ENCODE measurements around the gene PHYH. TPM values are rescaled to one million over a fixed set of nuclear protein-coding genes. Genes with fewer than 3 reads are reported as not detected.
"Not testable (repeated sequence)": the region's sequence is repeated elsewhere in the genome, so short reads cannot be mapped to it uniquely, and the experiment has no call there.

The PHYH gene
- total and polyA plus RNA-seq, 5 donors from 2014 or later, result 10.2 to 13.7 (median 12.0) TPM

DNA sequence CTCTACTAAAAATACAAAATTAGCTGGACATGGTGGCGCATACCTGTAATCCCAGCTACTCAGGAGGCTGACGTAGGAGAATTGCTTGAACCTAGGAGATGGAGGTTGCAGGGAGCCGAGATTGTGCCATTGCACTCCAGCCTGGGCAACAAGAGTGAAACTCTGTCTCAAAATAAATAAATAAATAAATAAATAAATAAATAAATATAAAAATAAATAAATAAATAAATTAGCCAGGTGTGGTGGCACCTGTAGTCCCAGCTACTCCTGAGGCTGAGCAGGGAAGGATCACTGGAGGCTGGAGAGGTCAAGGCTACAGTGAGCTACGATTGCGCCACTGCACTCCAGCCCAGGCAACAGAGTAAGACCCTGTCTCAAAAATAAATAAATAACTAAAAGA lies 57.6 kb downstream of the PHYH start:
- H3K36me3 ChIP-seq (ENCODE audit: control insufficient read depth, insufficient read depth, low read length); H3K4me3 Mint-ChIP-seq; H3K27ac ChIP-seq (ENCODE audit: insufficient read depth, low read length, poor library complexity, severe bottlenecking); H3K27ac Mint-ChIP-seq; H3K27me3 Mint-ChIP-seq; H3K27me3 ChIP-seq (ENCODE audit: control insufficient read depth, insufficient read depth, low read length); H3K9me3 ChIP-seq (ENCODE audit: control insufficient read depth in 2 of 2, low read length in 2 of 2); H3K4me1 Mint-ChIP-seq; H3K9me3 Mint-ChIP-seq; H3K4me3 ChIP-seq (ENCODE audit: low read depth, low read length); DNase-seq; H3K36me3 Mint-ChIP-seq; ATAC-seq (ENCODE audit: low read depth in 2 of 2); H3K4me1 ChIP-seq (ENCODE audit: control insufficient read depth, insufficient read depth, low read length, poor library complexity, severe bottlenecking): not testable (repeated sequence)

DNA sequence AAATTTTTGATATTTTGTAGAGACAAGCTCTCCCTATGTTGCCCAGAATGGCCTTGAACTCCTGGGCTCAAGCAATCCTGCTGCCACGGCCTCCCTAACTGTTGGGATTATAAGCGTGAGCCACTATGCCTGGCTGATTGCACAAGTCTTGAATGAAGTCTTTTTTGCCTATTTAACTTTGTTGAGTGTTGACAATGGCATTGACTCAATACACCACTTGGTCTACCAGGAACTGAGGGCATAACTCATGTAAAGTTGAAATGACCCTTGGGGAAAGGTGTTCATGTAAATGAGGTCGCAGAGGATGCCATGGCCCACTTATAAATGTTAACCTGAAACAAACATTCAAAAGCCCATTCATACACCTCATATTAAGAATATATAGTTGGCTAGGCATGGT lies 58.3 kb downstream of the PHYH start:
- H3K27me3 Mint-ChIP-seq, result no peaks in the 10 kb centered on the region
- H3K4me3 ChIP-seq (ENCODE audit: low read depth, low read length), result no peak overlapping the region
- H3K4me1 Mint-ChIP-seq, result no peaks in the 10 kb centered on the region
- H3K36me3 Mint-ChIP-seq, result no peaks in the 10 kb centered on the region
- no peaks in the 10 kb centered on the region for H3K4me1 ChIP-seq (ENCODE audit: control insufficient read depth, insufficient read depth, low read length, poor library complexity, severe bottlenecking)
- H3K27ac ChIP-seq (ENCODE audit: insufficient read depth, low read length, poor library complexity, severe bottlenecking), result no peak overlapping the region
- no peaks in the 10 kb centered on the region for H3K27me3 ChIP-seq (ENCODE audit: control insufficient read depth, insufficient read depth, low read length)
- ATAC-seq (ENCODE audit: low read depth in 2 of 2) (no peak), DNase-seq (no peak)
- H3K27ac Mint-ChIP-seq, result no peak overlapping the region
- H3K9me3 ChIP-seq (ENCODE audit: control insufficient read depth in 2 of 2, low read length in 2 of 2), result no peaks in the 10 kb centered on the region
- no peaks in the 10 kb centered on the region for H3K9me3 Mint-ChIP-seq
- H3K36me3 ChIP-seq (ENCODE audit: control insufficient read depth, insufficient read depth, low read length), result no peaks in the 10 kb centered on the region
- no peak overlapping the region for H3K4me3 Mint-ChIP-seq

DNA sequence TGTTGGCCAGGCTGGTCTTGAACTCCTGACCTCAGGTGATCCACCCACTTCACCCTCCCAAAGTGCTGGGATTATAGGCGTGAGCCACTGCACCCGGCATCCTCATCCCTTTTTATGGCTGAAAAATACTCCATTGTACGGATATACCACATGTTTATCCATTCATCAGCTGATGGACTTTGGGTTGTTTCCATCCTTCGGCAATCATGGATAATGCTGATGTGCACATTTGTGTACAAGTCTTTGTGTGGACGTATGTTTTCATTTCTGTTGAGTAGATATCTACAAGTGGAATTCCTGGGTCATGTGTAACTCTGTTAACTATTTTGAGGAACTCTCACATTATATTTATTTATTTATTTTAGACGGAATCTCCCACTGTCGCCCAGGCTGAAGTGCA lies 59.9 kb downstream of the PHYH start:
- H3K27ac ChIP-seq (ENCODE audit: insufficient read depth, low read length, poor library complexity, severe bottlenecking), result no peak overlapping the region
- ATAC-seq (ENCODE audit: low read depth in 2 of 2), result no peak

DNA sequence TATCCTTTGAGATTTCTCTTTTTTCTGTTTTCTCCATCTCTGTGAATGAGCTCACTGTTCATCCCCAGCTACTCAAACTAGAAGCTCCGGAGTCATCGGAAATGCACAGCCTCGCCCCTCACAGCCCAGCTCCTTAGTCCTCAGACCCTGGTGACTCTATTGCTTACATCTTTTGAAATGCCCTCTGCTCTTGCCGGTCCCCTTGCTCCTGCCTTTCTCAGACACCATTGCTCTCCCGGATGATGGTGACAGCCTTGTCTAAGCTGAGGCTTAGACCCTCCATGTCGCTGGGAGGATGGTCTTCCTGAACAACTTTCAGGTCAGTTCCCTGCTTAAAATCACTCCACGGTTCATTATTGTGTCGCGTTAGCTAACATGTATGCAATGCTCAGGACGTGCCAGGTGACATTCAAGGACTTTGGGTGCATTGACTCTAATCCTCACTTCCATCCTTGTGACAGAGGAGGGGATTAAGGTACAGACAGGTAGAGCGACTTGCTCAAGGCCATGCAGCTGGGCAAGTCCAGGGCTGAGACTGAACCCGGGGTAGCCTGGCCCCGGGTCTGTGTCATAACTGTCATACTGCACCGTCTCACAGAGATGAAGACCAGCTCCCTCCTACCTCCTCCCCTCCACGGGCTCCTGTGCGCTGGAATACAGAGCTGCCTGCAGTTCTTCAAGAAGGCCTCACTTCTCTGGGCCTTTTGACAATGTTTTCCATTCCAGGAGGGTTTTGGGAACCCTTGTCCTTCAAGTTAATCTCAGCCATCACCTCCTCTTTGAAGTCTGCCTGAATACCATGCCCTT lies 61.4 kb downstream of the PHYH start:
- ATAC-seq (ENCODE audit: low read depth in 2 of 2) (no peak), DNase-seq (no peak)
- Histone ChIP-seq H3K36me3 (ENCODE audit: control insufficient read depth, insufficient read depth, low read length) (no peaks in the 10 kb centered on the region), H3K27me3 (ENCODE audit: control insufficient read depth, insufficient read depth, low read length) (no peaks in the 10 kb centered on the region), H3K27ac (ENCODE audit: insufficient read depth, low read length, poor library complexity, severe bottlenecking) (no peak overlapping the region), H3K9me3 (ENCODE audit: control insufficient read depth in 2 of 2, low read length in 2 of 2) (no peaks in the 10 kb centered on the region), H3K4me1 (ENCODE audit: control insufficient read depth, insufficient read depth, low read length, poor library complexity, severe bottlenecking) (no peaks in the 10 kb centered on the region), H3K4me3 (ENCODE audit: low read depth, low read length) (no peak overlapping the region)
- H3K36me3 Mint-ChIP-seq, result no peaks in the 10 kb centered on the region
- H3K9me3 Mint-ChIP-seq, result no peaks in the 10 kb centered on the region
- H3K27me3 Mint-ChIP-seq, result no peaks in the 10 kb centered on the region
- H3K27ac Mint-ChIP-seq, result peak overlapping the region in 1 of 3 donors; percentile 33
- H3K4me1 Mint-ChIP-seq, result no peaks in the 10 kb centered on the region
- H3K4me3 Mint-ChIP-seq, result no peak overlapping the region

More for the DNA sequence above, 59.9 kb downstream of the PHYH start:
- no peaks in the 10 kb centered on the region for H3K36me3 ChIP-seq (ENCODE audit: control insufficient read depth, insufficient read depth, low read length)
- Mint-ChIP-seq H3K36me3 (no peaks in the 10 kb centered on the region), H3K4me3 (no peak overlapping the region), H3K27ac (peak overlapping the region in 1 of 3 donors; percentile 16), H3K9me3 (no peaks in the 10 kb centered on the region), H3K27me3 (no peaks in the 10 kb centered on the region), H3K4me1 (no peaks in the 10 kb centered on the region)
- DNase-seq, result no peak
- H3K4me3 ChIP-seq (ENCODE audit: low read depth, low read length), result no peak overlapping the region
- no peaks in the 10 kb centered on the region for H3K4me1 ChIP-seq (ENCODE audit: control insufficient read depth, insufficient read depth, low read length, poor library complexity, severe bottlenecking)
- H3K27me3 ChIP-seq (ENCODE audit: control insufficient read depth, insufficient read depth, low read length), result no peaks in the 10 kb centered on the region
- H3K9me3 ChIP-seq (ENCODE audit: control insufficient read depth in 2 of 2, low read length in 2 of 2), result no peaks in the 10 kb centered on the region

DNA sequence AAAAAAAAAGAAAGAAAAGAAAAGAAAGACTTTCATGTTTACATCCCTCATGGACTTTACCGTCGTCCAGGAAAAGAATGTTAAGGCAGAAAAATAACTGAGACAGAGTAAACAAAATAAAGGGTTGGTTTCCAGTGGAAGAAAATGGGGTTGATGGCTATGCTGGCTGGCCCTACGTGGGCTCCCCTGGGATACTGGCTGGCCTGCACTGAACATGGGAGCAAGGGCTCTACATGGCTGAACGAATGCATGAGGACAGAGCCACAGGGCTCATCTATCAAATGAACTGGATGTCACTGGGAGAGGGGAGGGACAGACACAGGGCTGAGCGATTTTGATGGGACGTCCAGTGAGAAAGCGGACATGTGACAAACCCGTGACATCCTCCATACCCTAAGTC lies 63.2 kb downstream of the PHYH start:
- Mint-ChIP-seq H3K27ac (no peak overlapping the region), H3K9me3 (no peaks in the 10 kb centered on the region), H3K27me3 (no peaks in the 10 kb centered on the region), H3K4me3 (no peak overlapping the region), H3K4me1 (no peaks in the 10 kb centered on the region), H3K36me3 (no peaks in the 10 kb centered on the region)
- ATAC-seq (ENCODE audit: low read depth in 2 of 2) (no peak), DNase-seq (no peak)
- no peaks in the 10 kb centered on the region for H3K36me3 ChIP-seq (ENCODE audit: control insufficient read depth, insufficient read depth, low read length)
- no peaks in the 10 kb centered on the region for H3K9me3 ChIP-seq (ENCODE audit: control insufficient read depth in 2 of 2, low read length in 2 of 2)
- no peak overlapping the region for H3K4me3 ChIP-seq (ENCODE audit: low read depth, low read length)
- H3K27ac ChIP-seq (ENCODE audit: insufficient read depth, low read length, poor library complexity, severe bottlenecking), result no peak overlapping the region
- H3K27me3 ChIP-seq (ENCODE audit: control insufficient read depth, insufficient read depth, low read length), result no peaks in the 10 kb centered on the region
- no peaks in the 10 kb centered on the region for H3K4me1 ChIP-seq (ENCODE audit: control insufficient read depth, insufficient read depth, low read length, poor library complexity, severe bottlenecking)

DNA sequence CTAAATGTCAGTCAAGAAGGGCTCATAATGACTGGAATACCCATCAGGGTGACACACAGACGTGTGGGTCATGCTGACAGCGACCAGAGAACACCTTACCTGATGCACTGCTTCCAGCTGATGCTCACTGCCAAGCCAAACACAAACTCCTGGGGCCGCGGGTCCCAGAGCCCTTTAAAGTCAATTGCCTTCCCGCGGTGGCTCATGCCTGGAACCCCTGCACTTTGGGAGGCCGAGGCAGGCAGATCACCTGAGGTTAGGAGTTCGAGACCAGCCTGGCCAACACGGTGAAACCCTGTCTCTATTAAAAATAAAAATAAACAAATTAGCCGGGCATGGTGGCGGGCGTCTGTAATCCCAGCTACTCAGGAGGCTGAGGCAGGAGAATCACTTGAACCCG lies 65.1 kb downstream of the PHYH start:
- H3K36me3 Mint-ChIP-seq; H3K27me3 Mint-ChIP-seq; H3K9me3 Mint-ChIP-seq; H3K4me1 ChIP-seq (ENCODE audit: control insufficient read depth, insufficient read depth, low read length, poor library complexity, severe bottlenecking); ATAC-seq (ENCODE audit: low read depth in 2 of 2); H3K27ac Mint-ChIP-seq; H3K27me3 ChIP-seq (ENCODE audit: control insufficient read depth, insufficient read depth, low read length); H3K4me1 Mint-ChIP-seq; DNase-seq; H3K4me3 Mint-ChIP-seq; H3K4me3 ChIP-seq (ENCODE audit: low read depth, low read length); H3K36me3 ChIP-seq (ENCODE audit: control insufficient read depth, insufficient read depth, low read length); H3K9me3 ChIP-seq (ENCODE audit: control insufficient read depth in 2 of 2, low read length in 2 of 2); H3K27ac ChIP-seq (ENCODE audit: insufficient read depth, low read length, poor library complexity, severe bottlenecking): not testable (repeated sequence)

DNA sequence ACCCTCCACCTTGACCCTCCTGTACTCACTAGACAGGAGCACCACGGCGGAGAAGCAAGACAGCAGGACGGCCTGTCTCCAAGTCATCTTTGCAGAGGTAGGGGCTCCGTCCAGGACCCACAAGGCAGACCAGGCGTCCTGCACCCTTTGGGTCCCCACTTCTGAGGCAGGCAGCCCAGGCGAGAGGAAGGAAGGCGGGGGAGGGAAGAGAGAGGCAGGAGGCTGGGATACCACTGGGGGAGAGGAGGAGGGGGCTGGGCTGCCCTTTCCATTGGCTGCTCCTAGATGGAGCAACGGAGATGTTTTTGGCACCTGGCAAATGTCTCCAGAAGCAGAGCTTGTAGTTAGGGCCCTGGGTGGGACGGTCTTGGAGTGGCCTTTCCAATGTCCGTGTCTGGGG lies 65.7 kb downstream of the PHYH start, which contains the start of gene UCMA:
Gene UCMA, minus strand, starts transcription at position 203 of the 400 bp plus-strand sequence. Its CDS starts 116 bp downstream, at position 87.
- H3K9me3 Mint-ChIP-seq, result no peaks in the 10 kb centered on the region
- no peaks in the 10 kb centered on the region for H3K4me1 Mint-ChIP-seq
- DNase-seq, result no peak
- H3K9me3 ChIP-seq (ENCODE audit: control insufficient read depth in 2 of 2, low read length in 2 of 2), result no peaks in the 10 kb centered on the region
- H3K4me1 ChIP-seq (ENCODE audit: control insufficient read depth, insufficient read depth, low read length, poor library complexity, severe bottlenecking), result no peaks in the 10 kb centered on the region
- no peaks in the 10 kb centered on the region for H3K27me3 Mint-ChIP-seq
- no peaks in the 10 kb centered on the region for H3K36me3 ChIP-seq (ENCODE audit: control insufficient read depth, insufficient read depth, low read length)
- H3K27ac ChIP-seq (ENCODE audit: insufficient read depth, low read length, poor library complexity, severe bottlenecking), result no peak within 1 kb of the TSS
- H3K4me3 ChIP-seq (ENCODE audit: low read depth, low read length), result no peak within 1 kb of the TSS
- H3K27me3 ChIP-seq (ENCODE audit: control insufficient read depth, insufficient read depth, low read length), result no peaks in the 10 kb centered on the region
- H3K27ac Mint-ChIP-seq, result no peak within 1 kb of the TSS
- ATAC-seq (ENCODE audit: low read depth in 2 of 2), result no peak
- no peak within 1 kb of the TSS for H3K4me3 Mint-ChIP-seq
- H3K36me3 Mint-ChIP-seq, result no peaks in the 10 kb centered on the region

GRCh38 chr10:13233358-13233757 lies 66.5 kb downstream of the PHYH start:
- H3K9me3 Mint-ChIP-seq, result no peaks in the 10 kb centered on the region
- DNase-seq, result no peak
- H3K4me1 Mint-ChIP-seq, result no peaks in the 10 kb centered on the region
- no peak overlapping the region for H3K4me3 Mint-ChIP-seq
- Histone ChIP-seq H3K36me3 (ENCODE audit: control insufficient read depth, insufficient read depth, low read length) (no peaks in the 10 kb centered on the region), H3K27me3 (ENCODE audit: control insufficient read depth, insufficient read depth, low read length) (no peaks in the 10 kb centered on the region), H3K9me3 (ENCODE audit: control insufficient read depth in 2 of 2, low read length in 2 of 2) (no peaks in the 10 kb centered on the region), H3K27ac (ENCODE audit: insufficient read depth, low read length, poor library complexity, severe bottlenecking) (no peak overlapping the region), H3K4me3 (ENCODE audit: low read depth, low read length) (no peak overlapping the region), H3K4me1 (ENCODE audit: control insufficient read depth, insufficient read depth, low read length, poor library complexity, severe bottlenecking) (no peaks in the 10 kb centered on the region)
- no peaks in the 10 kb centered on the region for H3K27me3 Mint-ChIP-seq
- H3K36me3 Mint-ChIP-seq, result no peaks in the 10 kb centered on the region
- no peak for ATAC-seq (ENCODE audit: low read depth in 2 of 2)
- no peak overlapping the region for H3K27ac Mint-ChIP-seq

Measured in CD4-positive, CD25-positive, alpha-beta regulatory T cell (primary cell).